HG03159 (cell line): ENCODE data around the gene LLPH.
"Not testable (repeated sequence)": the region's sequence is repeated elsewhere in the genome, so short reads cannot be mapped to it uniquely, and the experiment has no call there.

Experiments
- ATAC-seq: cut with Tn5 transposase; IDR thresholded peaks from one replicate; pipeline ENCODE4 v1.9.1; 2021; ENCODE audit warnings: mild to moderate bottlenecking, moderate library complexity; ENCODE audit not compliant: unreplicated experiment

Gene LLPH

DNA sequence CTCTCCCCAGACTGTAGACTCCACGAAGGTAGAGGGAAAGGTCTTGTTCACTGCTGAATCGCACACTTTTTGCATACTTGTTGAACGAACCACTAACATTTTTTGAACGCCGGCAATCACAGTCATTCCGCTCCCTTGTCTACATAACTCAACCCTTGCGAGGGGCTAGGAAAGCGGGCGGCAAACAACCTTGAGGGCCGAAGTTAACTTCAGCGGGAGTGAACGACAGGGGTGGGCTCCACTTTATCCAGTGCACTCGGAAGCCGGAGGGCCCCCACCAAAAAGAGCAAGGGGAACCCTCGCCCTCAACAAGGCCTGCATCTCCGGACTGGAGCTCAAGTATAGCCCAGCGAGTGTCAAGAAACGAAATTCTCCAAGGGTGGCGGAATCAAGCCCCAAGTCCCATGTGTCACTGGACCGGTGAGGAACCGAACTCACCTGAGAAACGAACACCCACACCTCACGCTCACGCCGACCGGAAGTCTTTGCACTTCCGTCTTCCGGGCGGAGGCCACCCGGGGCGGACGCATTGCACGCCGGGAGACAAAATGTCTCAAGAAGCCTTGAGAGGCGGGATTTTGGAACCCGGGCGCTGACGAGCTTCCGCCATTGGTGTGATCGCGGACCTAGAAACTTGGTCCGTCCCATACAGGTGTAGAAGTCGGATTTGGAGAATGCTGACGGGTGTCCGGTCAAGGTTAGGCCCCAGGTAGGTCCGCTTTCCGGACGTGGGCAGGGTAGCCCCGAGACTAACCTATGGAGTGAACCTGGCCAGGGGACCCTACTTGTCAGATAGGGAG lies at the start of gene LLPH:
LLPH (minus strand) TSS at position 484 of the 800 bp plus-strand sequence. CDS start 1,644 bp downstream, outside the sequence.
- ATAC-seq = peak; percentile 98

DNA sequence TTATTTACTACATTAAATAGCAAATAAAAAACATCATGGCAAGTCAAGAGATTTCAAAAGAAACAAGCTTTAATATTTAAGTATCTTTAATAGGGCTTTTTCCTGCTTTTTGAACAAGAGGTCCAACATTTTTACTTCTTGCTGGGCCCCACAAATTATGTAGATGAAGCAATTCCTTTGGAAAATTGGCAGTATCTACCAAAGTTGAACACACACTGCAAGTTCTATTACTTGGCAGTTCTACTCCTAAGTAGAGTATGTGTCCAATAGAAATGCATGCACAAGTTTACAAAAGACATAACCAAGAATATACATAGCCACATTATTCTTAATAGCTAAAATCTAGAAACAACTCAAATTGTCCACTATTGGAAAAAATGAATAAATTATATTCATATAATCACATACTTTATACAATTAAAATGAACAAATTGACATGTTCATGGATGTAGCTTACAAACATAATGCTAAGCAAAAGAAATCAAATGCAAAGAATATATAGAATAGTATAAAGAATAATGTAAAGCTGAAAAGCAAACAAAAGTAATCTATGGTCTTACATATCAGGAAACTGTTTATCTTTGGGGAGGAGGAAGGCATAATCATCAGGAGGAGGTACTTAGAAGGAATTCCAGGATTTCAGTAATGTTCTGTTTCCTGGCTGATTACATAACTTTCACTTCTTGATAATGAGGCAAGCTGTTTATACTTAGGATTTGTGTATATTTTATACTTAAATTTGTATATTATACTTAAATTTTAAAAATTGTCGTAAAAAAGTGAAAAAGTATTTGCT lies 45.8 kb upstream of the LLPH start:
- no peak for ATAC-seq

DNA sequence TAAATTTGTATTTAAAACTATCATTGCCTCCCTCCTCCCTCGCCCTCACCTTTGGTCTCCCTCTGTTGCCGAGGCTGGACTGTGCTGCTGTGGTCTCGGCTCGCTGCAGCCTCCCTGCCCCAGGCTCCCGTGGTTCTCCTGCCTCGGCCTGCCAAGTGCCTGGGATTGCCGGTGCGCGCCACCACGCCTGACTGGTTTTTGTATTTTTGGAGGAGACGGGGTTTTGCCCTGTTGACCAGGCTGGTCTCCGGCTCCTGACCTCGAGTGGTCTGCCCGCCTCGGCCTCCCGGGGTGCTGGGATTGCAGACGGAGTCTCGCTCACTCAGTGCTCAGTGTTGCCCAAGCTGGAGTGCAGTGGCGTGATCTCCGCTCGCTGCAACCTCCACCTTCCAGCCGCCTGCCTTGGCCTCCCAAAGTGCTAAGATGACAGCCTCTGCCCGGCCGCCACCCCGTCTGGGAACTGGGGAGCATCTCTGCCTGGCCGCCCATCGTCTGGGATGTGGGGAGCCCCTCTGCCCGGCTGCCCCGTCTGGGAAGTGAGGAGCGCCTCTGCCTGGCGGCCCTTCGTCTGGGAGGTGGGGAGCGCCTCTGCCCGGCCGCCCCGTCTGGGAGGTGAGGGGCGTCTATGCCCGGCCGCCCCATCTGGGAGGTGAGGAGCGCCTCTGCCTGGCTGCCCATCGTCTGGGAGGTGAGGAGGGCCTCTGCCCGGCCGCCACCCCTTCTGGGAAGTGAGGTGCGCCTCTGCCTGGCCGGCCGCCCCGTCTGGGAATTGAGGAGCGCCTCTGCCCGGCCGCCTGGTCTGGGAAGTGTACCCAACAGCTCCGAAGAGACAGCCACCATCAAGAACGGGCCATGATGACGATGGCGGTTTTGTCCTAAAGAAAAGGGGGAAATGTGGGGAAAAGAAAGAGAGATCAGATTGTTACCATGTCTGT lies 44.1 kb upstream of the LLPH start:
- ATAC-seq = not testable (repeated sequence)

DNA sequence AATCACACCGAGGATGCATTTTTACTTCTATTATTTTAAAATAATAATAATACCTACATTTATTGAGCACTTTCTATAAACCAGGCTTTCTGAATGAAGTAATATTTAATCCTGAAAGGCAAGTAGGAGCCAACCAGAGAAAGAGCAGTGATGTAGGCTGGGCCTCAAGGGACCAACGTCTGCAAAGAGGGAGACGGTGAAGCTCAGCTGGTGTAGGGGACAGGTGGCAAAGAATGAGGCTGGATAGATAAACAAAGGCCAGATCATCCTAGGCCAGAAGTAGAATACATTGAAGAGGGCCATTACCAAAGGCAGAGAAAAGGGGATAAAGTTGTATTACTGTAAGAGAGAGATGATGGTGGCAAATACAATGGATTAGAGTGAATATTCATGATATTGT lies 40.1 kb upstream of the LLPH start:
- ATAC-seq = no peak

DNA sequence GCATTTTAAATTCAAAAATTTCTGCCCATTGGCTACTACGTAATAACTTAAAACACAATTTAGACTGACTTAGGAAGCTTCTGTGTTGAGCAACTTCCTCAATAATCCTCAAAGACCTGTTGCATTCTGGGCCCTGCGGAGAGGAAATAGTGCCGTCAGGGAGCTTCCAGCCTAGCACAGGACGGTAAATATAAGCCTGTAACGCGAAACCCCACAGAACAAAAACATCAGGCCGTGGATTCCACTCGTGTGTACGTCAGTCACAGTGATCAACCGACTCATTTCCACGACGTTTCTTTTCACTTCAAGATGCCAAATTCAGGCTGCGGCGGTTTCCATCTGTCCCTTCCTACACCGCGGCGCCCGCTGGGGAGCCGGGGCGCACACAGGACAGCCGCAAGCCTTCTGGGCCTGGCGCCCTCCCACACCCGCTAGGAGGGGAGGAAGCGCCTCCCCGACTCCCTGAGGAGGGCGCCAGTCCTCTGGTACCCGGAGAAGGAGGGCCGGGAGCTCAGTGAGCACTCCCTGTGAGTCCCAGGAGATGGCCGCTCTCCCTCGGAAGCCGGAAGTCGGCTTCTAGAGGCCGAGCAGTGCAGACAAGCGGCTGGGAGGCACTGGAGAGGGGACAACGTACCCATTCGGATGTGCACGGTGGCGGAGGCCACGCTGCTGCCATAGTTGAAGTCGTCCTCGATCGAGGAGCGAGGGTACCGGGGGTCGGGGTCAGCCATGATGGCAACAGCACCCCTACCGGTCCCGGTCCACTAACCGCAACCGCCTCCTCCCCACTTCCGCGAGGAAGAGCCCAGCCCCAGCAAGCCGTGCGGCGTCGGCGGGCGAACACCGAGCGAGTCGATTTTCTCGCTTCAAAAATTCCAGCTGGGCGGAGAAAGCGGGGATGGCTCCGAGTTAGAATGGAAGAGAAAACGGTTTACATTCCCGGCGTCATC lies 38.9 kb upstream of the LLPH start, which contains the start of gene TMBIM4:
TMBIM4 (minus strand) TSS at position 776 of the 950 bp plus-strand sequence; CDS start at position 731, 45 bp downstream.
- peak; percentile 86 for ATAC-seq

DNA sequence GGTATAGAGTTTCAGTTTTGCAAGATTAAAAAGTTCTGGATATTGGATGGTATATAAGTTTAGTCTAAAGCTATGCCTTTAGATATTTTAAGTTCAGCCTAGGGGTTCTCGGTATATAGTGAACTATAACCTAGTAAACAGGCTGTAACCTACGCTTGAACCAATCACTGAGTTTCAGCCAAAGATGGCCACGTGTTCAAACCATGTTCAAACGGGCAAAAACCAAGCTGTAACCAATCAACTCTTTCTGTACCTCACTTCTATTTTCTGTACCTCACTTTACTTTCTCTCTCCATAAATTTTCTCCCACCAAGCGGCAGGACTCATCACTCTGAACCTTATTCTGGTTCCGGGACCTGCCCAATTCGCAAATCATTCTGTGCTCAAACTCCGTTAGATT lies 37.9 kb upstream of the LLPH start:
- no peak for ATAC-seq

DNA sequence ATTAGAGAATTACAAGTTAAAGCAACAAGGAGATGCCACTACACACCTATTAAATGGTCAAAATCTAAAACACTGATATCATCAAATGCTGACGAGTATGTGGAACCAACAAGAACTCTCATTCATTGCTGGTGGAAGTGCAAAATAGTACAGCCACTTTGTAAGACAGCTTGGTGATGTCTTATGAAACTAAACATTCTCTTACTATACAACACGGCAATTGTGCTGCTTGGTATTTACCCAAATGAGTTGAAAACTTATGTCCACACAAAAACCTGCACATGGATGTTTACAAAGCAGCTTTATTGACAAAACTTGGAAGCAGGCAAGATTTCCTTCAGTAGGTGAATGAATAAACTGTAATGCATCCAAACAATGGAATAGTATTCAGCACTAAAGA lies 36.0 kb upstream of the LLPH start:
- no peak for ATAC-seq

DNA sequence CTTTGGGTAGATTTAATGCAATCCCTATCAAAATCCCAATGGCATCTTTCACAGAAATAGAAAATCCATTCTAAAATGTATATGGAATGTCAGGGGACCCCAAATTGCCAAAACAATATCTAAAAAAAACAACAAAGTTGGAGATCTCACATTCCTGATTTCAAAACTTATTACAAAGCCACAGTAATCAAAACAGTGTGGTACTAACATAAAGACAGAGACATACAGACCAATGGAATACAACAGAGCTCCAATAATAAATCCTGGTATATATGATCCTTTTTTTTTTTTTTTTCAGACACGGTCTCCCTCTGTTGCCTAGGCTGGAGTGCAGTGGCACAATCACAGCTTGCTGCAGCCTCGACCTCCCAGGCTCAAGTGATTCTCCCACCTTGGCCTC lies 34.6 kb upstream of the LLPH start:
- ATAC-seq = no peak

DNA sequence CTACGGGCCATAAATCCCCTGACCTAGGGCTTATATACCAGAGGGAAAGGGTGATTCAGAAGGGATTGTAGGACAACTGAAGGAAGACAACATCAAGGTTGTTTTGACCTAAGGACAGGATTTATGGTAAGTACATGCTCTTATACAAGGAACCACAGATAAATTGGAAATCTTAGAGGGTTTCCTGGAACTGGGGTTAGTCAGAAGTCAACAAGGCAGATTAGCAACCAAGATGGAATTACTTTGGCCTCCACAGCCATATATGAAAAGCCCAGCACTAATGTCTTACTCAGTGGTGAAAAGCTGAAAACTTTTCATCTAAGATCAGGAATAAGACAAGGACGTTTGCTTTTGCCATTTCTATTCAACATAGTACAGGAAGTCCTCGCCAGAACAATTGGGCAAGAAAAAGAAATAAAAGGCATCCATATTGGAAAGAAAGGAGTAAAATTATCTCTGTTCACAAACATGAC lies 33.8 kb upstream of the LLPH start:
- no peak for ATAC-seq

DNA sequence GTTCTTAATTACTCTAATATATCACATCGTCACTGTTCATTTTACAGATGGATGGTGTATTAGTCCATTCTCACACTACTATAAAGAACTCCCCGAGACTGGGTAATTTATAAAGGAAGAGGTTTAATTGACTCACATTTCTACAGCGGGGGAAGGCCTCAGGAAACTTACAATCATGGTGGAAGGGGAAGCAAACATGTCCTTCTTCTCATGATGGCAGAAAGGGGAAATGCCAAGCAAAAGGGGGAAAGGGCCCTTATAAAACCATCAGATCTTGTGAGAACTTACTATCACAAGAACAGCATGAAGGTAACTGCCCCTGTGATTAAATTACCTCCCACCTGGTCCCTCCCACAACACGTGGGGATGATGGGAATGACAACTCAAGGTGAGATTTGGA lies 32.7 kb upstream of the LLPH start:
- no peak for ATAC-seq

DNA sequence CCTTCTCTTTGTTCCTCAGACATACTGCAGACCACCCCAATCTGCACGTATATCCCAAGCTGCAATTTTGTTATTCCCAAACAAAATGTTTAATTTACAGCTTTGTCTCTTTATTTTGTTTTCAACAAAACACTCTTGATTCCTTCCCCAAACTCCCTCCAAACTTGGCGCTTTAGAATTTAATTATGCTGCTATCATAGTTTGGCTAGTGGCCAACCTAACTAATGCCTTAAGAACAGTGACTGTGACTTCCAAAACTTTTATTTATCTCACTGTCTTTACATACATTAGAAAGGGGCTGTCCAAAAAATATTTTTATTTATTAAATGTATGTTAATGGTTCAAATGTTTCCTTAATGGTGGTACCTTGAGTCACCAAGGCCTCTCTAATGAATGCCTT lies 32.2 kb upstream of the LLPH start:
- ATAC-seq = no peak

DNA sequence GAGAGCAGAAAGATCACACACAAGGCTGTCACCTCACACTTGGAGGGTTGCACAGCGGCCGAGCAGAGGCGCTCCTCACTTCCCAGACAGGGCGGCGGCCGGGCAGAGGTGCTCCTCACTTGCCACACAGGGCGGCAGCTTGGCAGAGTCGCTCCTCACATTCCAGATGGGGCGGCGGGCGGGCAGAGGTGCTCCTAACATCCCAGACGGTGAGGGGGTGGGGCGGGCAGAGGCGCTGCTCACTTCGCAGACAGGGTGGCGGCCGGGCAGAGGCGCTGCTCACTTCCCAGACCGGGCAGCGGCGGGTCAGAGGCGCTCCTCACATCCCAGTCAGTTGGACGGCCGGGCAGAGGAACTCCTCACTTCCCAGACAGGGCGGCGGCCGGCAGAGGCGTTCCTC lies 30.2 kb upstream of the LLPH start:
- no peak for ATAC-seq

DNA sequence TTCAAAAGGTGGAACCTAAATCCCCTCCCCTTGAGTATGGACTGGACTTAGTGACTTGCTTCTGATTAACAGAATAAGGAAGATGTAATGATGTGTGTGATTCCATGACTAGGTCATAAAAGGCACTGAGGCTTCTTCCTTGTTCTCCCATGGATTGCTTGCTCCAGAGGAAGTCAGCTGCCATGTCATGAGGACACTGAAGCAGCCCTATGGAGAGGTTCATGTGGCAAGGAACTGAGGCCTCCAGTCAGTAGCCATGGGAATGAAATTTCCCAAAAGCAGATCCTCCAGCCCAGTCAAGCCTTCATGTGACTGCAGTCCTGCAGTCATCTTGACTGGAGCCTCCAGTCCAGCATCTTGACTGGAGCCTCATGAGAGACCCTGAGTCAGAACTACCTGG lies 28.6 kb upstream of the LLPH start:
- no peak for ATAC-seq

DNA sequence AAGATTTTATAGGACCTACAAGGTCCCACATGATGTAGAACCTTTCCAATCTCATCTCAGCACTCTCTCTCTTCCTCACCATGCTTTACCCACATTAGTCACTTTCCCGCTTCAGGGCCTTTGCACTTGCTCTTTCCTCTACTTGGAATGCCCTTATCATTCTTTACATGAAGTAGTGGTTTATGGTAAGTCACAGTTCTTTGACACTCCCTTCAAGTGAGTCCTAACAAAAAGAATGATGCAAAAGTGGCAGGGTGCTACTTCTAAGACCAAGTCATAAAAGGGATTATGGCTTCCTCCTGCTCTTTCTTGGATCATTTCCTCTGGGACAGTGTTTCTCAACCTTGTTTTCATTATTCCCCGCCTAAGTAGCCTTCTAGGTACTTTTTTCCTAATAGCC lies 26.1 kb upstream of the LLPH start:
- no peak for ATAC-seq

DNA sequence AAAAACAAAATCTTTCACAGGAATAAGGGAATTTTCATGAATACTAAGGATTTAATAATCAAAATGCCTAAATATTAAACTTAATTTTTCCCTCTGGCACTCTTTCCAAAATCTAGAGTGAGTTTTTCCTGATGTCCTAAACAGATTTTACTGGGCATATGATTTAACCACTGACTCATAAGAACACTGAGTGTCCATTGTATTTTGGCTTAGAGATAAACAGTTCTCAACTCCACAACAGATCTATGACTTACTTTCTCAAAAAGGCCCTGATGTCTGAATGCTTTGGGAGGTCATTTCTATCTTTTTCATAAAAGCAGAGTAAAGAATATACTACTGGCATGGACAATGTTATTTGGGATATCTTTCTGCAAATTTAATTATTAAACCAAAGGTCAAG lies 24.2 kb upstream of the LLPH start:
- no peak for ATAC-seq

DNA sequence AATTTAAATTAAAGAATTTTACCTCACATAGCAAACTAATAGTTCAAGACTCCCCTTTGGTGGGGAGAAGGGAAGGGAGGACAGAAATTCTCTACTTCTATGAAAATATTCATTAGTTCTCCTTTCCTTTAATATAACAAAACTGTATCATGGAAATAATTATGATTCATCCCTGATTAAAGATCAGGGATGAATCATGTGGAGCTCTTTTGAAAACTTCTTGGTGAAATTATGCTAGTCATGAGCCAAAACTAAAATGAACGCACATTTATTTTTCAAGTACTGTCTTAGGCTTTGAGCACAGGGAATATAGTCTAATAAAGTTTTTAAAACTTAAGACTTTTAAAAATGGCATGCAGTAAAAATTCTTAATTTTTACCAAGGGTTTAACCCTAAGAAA lies 22.2 kb upstream of the LLPH start:
- ATAC-seq = no peak

DNA sequence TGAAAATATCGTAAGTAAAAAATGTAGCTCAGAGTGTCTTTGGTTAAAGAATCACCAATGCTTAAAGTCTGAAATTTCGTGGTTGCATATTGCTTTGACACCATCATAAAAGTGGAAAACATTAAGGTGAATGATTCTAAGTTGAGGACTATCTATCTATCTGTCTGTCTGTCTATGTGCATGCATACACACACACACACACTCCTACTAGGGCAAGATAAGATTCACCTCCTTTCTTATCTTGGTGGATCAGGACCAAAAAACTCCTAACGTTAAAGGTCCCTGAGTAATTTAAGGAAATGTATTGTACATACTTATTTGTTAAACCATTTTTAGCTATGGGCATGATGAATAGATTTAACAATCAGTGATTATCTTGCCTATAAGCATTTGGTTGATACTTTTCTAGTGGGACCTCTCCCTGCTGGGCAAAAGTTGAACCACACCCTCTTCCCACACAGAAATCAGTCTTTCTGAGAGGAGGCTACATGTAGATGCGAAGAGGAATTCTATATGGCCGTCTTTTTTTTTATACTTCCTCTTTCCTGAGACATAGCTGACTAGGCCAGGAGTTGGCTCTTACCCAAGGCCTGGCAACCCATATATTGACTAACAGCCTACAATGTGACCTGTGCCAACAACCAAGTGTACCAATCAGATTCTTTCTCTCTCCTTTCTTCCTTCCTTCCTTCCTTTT lies 19.3 kb upstream of the LLPH start:
- ATAC-seq = no peak

DNA sequence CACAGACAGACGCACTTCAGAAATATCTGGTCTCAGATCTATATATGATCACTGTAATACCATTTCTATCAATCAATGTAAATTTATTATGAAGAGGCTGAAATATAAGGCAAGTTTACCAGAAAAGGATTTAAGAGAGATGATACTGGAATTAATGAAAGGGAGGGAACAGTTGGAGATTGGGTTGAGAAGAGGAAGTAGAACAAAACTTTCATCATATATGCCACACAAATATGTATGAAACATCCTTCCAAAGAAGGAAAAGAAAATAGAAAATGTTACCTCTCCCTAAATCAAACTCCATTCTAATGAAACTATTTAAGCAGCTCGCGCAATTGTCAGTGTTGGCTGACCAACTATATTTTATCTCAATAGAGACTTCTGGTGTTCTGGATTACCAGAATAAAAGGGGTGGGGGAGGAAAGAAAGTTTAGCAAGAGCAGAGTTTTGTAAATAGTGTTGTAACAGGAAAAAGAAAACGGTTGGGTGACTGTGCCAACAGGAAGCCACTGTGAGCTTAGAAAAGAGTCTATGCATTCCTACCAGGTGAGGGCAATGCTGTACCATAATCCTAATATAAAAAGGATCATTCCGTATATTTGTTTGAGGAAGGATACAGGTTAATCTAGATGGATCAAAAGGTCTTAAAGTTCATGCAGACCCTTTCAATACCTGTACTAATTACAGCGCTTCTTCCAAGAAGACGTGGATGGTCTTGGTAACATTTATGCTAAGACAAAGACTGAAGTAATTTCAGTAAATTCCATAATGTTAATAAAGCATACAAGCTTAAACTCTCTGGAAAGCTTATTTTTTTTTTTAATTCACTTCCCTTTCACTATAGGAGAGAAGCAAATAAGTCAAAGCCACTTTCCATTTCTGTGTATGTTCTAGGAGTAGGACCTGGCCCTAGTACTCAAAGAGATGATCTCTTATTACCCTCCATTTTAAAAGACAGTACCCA lies 14.5 kb upstream of the LLPH start:
- ATAC-seq = no peak
